COR-L47 (cell line): ENCODE measurements around the gene ADAMTS9.

Experiments used
- DNase-seq: peaks from one replicate; lab custom pipeline; 2025; lab: John Stamatoyannopoulos, UW

ADAMTS9 gene

DNA sequence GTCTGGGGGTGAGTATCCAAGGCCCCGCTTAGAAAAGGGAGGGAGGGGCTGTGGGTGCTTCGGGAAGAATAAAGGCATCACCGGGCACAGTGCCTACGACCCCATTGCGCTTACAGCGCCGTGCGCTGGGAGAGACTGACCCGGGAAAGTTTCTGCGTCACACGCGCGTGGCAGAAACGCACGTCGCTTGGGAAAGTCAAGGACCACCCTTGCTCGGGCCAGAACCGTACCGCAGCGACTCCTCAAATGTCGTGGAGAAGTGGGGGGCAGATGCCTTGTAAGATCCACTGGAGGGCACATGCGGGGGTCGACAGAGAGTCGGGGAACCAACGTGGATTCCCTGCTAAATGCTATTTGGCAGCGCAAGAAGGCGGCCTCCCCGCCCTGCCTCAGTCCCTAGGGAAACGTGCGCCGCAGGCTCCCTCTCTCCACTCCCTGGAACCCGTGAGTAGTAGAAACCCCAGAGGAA is 2.4 kb downstream of the ADAMTS9 start:
- DNase-seq = no peak

DNA sequence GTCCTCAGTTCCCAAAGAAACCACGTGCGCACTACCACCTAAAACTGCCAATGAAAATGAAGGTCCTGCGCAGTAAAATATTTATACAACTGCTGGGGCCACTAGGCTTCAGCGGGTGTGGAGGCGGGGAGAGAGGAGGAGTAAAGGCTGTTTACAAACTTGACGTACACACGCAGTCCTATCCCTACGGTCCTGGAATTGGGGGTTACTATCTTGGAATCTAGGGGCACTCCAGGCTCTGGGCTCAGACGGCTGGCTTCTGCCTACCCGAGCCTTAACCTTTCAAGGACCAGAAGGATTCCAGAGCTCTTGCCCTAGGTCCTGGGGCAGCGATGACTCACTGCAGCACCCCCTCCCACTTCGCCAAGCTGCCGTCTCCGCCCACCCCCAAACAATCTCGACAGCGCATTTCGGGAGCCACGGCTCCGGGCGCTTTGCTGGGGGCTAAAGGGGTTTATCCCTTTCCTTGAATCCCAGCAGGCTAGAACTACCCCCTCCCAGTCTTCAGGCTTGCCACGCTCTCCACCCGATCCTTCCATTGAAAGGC is 3.0 kb downstream of the ADAMTS9 start:
- DNase-seq = no peak

GRCh38 chr3:64681827-64682226 is 6.0 kb downstream of the ADAMTS9 start:
- no peak for DNase-seq

DNA sequence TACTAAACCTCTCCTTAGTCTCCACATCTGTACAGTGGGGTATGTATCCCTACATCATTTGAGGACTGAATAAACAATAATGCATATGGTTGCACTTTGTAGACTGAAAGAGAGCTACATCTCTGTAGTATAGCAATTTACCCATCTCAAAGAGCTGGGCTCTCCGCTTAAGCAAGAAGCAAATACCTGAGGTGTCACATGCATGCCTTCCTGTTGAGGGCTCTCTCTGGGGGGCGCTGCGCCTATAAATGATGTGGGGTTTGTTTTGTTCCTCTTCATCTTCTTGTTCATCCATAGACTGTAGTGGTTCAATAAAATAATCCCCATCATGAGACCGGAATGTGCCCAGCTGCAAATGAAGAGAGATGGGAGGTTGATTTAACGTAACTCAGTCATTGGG is 6.8 kb downstream of the ADAMTS9 start:
- no peak for DNase-seq

DNA sequence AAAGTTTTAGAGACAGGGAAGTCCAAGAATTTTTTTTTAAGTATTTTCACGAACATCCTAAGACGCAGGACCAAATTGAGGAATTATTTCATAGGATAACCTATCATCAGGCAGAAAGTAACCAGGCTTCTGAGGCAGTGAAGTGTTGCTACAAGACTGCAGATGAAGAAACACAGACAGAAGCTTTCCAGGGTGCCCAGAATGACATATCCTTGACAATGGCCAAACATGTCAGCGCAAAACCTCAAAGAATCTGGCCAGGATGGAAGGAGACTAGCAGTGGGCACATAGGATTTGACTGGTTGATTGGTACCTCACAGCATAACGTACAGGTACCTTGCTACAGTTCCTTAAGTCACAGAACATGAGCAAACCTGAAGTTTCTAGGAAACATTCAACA is 7.5 kb downstream of the ADAMTS9 start:
- DNase-seq = no peak

GRCh38 chr3:64677961-64678716 is 9.7 kb downstream of the ADAMTS9 start:
- no peak for DNase-seq

- no peak for DNase-seq
Measured at GRCh38 chr3:64676831-64677230, 11.0 kb downstream of the ADAMTS9 start.

DNA sequence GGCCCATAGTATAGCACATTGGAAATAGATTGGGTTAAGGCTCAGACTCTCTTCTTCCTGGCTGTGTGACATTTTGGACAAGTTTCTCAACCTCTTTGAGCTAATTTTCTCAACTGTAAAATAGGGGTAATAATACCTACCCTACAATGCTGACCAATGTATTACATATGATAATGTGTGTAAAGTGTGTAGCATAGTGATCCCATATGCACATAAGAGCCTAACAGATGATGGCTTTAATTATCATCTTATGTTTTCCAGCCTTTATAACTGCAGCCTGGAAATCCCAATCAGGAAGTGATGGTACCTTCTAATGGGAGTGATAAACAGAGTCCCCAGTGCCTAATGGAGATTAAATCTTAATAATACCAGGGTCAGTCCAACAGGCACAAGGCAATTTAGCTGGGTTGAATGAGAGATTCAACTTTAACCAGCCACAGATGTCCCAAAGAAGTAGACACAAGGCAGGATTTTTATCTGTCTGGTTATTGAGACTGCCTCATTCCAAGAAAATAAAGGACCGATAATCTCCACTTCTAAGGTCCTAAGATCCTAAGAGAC is 12.0 kb downstream of the ADAMTS9 start:
- no peak for DNase-seq

DNA sequence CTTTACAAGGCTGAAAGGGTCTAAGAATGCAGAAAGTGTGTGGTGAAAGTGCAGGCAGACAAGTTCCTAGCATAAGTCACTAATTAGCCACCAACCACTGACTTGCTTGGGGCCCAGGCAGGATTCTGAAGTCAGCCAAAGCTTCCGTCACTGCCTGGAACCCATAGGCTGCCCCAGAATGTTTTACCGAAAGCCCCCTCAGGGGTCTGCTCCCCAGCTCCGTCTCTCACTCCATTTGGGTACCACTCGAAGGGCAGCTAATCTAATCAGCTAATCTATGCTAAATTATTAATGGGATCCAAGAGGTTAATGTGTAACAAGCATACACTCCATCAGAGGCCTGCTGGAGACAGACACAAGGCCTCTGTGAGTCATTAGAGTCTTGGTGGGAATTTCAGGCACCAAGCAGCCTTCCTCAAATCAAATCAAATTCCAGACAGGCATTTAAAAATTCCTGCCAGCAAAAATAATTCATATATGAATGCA is 13.2 kb downstream of the ADAMTS9 start:
- no peak for DNase-seq

DNA sequence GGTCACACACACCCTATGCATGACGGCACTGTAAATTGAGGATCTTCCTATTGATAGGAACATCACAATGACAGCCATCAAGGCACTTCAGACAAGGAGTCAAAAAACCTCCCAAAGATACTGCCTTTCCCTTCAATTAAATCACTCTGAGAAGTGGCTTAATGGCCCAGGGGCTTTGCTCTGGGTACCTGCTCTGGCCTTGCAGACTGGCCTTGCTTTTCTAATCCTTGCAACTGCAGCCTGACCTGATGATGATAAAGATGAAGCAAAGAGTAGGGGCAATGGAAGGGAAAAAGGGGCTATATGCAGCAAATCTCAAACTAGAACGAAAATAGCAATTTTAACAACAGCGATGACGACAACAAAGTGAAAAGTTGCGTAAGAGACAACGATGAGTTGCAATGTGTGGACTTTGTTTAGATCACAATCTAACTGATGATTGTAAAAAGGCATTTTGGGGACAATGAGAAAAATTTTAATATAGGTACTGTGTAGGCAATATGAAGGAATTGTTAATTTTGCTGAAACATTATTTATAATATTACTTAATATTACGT is 14.6 kb downstream of the ADAMTS9 start:
- no peak for DNase-seq

DNA sequence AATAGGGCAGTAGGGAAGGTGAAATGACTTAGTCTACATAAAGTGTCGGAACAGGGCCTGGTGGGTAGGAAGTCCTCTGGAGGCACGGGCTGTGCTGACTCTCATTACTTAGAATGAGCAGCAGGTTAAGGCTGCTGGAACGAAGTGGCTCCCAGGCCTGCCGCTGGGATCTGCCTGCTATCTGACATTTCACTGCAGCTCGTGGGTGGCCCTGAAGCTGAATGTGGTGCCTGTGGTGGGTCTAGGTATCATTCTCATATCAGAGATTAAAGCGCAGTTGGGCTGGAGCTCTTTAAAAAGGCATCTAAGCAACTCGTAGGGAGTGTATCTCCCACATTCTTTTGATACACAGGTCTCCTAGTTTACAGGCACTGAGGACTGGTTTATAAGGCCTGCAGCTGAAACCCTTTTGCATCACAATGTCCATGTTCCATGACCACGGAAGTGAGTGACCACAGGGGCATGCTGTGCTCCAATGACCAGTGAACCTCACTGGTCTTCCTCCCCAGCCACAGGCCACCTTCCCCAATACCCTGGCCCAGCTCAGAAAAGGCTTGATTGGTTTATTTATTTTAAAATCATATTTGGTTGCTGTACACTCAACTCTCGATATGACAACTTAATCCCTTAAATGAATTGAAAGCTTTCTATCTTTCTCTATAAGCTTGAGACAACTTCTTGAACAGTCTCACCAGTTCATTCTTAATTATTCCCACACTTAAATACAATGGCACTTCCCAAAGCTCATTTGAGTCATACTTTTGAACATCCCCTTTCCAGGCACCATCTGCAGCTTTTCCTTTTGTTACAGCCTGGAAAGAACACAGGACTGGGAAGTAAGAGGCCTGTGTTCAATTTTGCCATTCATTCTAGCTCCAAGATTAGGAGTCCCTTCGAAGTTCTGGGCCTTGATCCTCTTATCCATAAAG is 19.0 kb downstream of the ADAMTS9 start:
- no peak for DNase-seq

DNA sequence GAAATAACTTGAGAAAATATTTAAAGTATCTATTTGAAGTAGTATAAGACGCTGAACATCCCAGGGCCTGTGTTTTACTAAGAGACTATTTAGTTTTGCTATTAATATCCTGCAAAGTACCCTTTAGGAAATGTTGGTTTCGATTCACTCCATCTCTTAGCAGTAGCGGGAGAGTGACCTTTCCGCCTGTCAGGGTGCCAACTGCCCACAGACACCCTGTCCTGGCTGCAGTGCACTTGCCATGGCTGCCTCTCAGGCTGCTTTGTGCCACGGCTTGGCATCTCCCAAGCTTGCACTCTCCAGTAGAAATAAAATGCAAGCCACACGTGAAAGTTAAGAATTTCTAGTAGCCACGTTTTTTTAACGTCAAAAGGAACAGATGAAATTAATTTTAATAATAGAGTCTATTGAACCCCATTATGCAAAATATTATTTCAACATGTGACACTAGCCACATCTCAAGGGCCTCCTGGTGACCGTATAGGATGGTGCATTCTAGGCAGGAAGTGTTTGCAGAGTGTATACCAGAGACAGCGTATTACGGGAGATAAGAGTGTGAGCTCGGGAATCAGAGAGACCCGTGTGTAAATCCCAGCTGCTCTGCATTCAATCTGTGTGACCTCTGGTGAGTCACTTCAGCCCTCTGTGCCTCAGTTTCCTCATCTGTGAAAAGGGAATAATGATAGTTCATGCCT is 19.8 kb downstream of the ADAMTS9 start:
- no peak for DNase-seq

DNA sequence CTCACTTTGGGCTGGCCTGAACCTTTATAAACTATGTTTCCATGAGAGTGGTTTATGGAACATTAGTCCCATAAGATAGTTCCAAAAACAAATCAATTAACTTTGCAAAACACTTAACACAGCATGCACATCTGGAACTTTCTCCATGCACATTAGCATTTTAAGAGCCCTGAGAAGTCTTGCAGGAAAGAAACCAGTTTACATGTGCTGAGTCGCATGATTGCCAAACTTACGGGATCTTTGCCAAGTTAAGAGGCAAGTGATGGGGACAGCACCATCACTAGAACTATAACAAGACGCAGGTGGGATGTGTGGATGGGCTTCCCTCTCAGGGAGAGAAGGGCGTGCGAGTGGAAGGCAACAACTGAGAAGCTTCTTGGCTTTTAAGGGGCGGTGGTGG is 20.7 kb downstream of the ADAMTS9 start:
- DNase-seq = no peak

- DNase-seq = no peak
Measured at GRCh38 chr3:64666171-64666588, 21.6 kb downstream of the ADAMTS9 start.

DNA sequence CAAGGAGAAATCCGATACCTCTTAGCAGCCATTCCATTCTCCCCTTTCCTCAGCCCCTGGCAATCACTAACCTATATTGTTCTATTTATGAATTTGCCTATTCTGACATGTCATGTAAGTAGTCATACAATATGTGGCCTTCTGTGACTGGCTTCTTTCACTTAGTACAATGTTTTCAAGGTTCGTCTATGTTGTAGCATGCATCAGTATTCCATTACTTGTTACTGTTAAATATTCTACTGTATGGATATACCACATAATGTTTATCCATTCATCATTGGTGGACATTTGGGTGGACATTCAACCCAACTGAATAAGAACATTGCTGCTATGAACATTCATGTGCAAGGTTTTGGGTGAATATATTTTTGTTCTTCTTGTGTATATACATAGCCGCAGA is 23.4 kb downstream of the ADAMTS9 start:
- no peak for DNase-seq

- no peak for DNase-seq
Measured at GRCh38 chr3:64659617-64659978, 28.2 kb downstream of the ADAMTS9 start.

DNA sequence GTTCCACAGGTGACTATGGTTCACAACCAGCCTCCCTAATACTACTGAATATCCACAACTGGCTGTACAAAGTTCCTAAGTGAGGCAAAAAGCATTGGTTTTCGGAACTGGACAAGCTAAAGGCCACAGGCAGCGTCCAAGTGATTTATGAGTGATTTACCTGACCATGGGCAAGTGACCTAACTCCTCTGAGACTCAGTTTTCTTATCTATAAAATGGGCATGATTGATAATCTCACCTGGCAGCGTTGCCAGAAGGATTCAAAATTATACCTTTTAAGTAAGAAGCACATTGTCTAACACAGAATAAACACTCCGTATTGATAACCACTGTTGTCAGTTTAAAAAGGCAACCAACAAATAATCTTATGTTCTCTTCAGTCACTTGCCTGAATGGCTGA is 29.8 kb downstream of the ADAMTS9 start:
- no peak for DNase-seq

DNA sequence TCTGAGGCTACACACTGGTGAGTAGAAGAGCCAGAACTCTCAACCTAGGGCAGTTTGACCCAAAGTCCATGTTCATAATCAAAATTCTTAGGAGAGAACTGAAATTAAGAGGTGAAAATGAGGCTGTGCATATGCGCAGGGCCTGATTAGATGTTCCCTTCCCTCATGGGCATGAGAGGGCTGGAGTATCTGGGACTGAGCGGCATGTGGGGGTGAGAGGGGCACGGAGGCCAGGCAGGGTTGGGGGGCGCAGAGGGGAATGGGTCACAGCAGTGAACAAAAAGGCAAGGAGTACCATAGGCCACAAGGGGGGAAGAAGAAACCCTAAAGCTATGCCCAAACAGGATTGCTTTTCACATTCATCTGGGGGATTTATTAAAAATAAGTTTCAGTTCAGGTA is 31.3 kb downstream of the ADAMTS9 start:
- DNase-seq = no peak

- DNase-seq = no peak
Measured at GRCh38 chr3:64655160-64655559, 32.6 kb downstream of the ADAMTS9 start.

DNA sequence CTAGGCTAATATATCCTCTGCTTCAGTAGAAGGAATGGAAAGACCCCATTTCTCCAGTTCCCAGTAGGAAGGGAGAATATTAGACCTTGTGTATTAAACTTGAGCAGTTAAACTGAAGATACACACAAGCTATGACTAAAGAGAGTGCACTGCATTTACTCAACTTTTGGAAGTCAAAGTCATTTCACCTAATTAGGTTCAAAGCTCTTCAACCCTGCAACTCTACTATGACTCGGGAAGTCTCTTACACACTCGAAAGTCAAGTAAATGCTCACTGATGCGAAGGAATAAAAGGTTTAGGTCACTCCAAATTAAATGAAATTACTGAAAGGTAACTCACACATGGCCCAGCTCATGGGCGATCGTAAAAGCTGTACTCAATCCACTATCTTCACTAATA is 33.8 kb downstream of the ADAMTS9 start:
- no peak for DNase-seq

GRCh38 chr3:64653101-64653500 is 34.7 kb downstream of the ADAMTS9 start:
- DNase-seq = no peak
